ENCODE results near the gene VPS26C. TPM values are rescaled to one million over a fixed set of nuclear protein-coding genes. Genes with fewer than 3 reads are reported as not detected.

Gene VPS26C
- total RNA-seq, 1 experiment from 2014 or later: 40.5 TPM

- Mint-ChIP-seq H3K36me3 (ENCODE audit: insufficient read depth, unreplicated experiment) (peaks cover 78% of the 10 kb centered on the region), H3K4me1 (ENCODE audit: low read depth, unreplicated experiment) (no peaks in the 10 kb centered on the region), H3K27me3 (ENCODE audit: insufficient read depth, unreplicated experiment) (no peaks in the 10 kb centered on the region), H3K9me3 (ENCODE audit: unreplicated experiment) (no peaks in the 10 kb centered on the region), H3K27ac (ENCODE audit: unreplicated experiment) (no peak overlapping the region), H3K4me3 (ENCODE audit: unreplicated experiment) (no peak overlapping the region)
- no peak overlapping the region for H3K4me3 ChIP-seq (ENCODE audit: low read depth, low read length)
- no peaks in the 10 kb centered on the region for H3K27me3 ChIP-seq (replicated peaks; ENCODE audit: control insufficient read depth, insufficient read depth, low read length)
- intact Hi-C loops (cut with micrococcal nuclease; ENCODE audit: unreplicated experiment): no loop called here
- no peak for TF ChIP-seq CTCF (IDR thresholded peaks at IDR 0.05; ENCODE audit: insufficient read depth in 1 of 2, low read depth in 1 of 2, low read length in 1 of 2, severe bottlenecking in 1 of 2, unreplicated experiment in 1 of 2)
- no peak for DNase-seq
- H3K36me3 ChIP-seq (ENCODE audit: control insufficient read depth, insufficient read depth, low read length): peaks cover 3% of the 10 kb centered on the region; the same call in 1 of the 2 replicates
- no TSS peak for BruUV-seq (replicated peaks)
- POLR2A ChIA-PET: no interaction called here
- H3K4me1 ChIP-seq: no peaks in the 10 kb centered on the region
- no peaks in the 10 kb centered on the region for H3K9me3 ChIP-seq
- CTCF ChIA-PET: no interaction called here
Observed at GRCh38 chr21:37200641-37201480, 66.3 kb downstream of the VPS26C start.

- POLR2A ChIA-PET: no interaction called here
- H3K27ac Mint-ChIP-seq (ENCODE audit: unreplicated experiment): no peak overlapping the region
Observed at GRCh38 chr21:37199057-37199924, 67.8 kb downstream of the VPS26C start.

More at GRCh38 chr21:37199057-37199924, 67.8 kb downstream of the VPS26C start:
- CTCF ChIA-PET: no interaction called here
- intact Hi-C loops (cut with micrococcal nuclease; ENCODE audit: unreplicated experiment): no loop called here
- Histone ChIP-seq H3K36me3 (ENCODE audit: control insufficient read depth, insufficient read depth, low read length) (peaks cover 3% of the 10 kb centered on the region; the same call in 1 of the 2 replicates), H3K4me1 (no peaks in the 10 kb centered on the region), H3K4me3 (ENCODE audit: low read depth, low read length) (no peak overlapping the region), H3K9me3 (no peaks in the 10 kb centered on the region), H3K27me3 (replicated peaks; ENCODE audit: control insufficient read depth, insufficient read depth, low read length) (no peaks in the 10 kb centered on the region)
- Mint-ChIP-seq H3K4me1 (ENCODE audit: low read depth, unreplicated experiment) (no peaks in the 10 kb centered on the region), H3K9me3 (ENCODE audit: unreplicated experiment) (no peaks in the 10 kb centered on the region), H3K36me3 (ENCODE audit: insufficient read depth, unreplicated experiment) (peaks cover 81% of the 10 kb centered on the region), H3K27me3 (ENCODE audit: insufficient read depth, unreplicated experiment) (no peaks in the 10 kb centered on the region), H3K4me3 (ENCODE audit: unreplicated experiment) (no peak overlapping the region)
- BruUV-seq (replicated peaks): no TSS peak
- no peak for TF ChIP-seq CTCF (IDR thresholded peaks at IDR 0.05; ENCODE audit: insufficient read depth in 1 of 2, low read depth in 1 of 2, low read length in 1 of 2, severe bottlenecking in 1 of 2, unreplicated experiment in 1 of 2)
- no peak for DNase-seq

Measured in Caco-2 (cell line).